Ovary (tissue), 9 donors: Measurements from ENCODE around the gene KRT71. TPM values are rescaled to one million over a fixed set of nuclear protein-coding genes. Genes with fewer than 3 reads are reported as not detected.

Experiments used
- DNase-seq, 5 donors: peaks; one replicate each; pipeline ENCODE4 v3.0.0-alpha.2; 2019 to 2020
- H3K27ac ChIP-seq, 2 donors: fragments of 200-600 bp; one replicate each; pipeline versions ENCODE4 v1.5.1 to v1.8.0; 2019 to 2022
- H3K27me3 ChIP-seq: fragments of 200-600 bp; one replicate; pipeline ENCODE4 v1.8.0; 2022
- H3K36me3 ChIP-seq: fragments of 200-600 bp; sonication (generic); one replicate; pipeline ENCODE4 v1.5.1; 2019
- H3K4me1 ChIP-seq: one replicate; pipeline ENCODE4 v1.8.1; 2013; ENCODE audit warnings: mild to moderate bottlenecking, moderate library complexity; ENCODE audit not compliant: insufficient read depth
- H3K4me3 ChIP-seq: fragments of 200-600 bp; sonication (generic); one replicate; pipeline ENCODE4 v1.5.1; 2017
- H3K9me3 ChIP-seq, 2 donors: fragments of 200-600 bp in 1 of 2; sonication (generic) in 1 of 2; one replicate each; pipeline versions ENCODE4 v1.5.1 to v1.8.1; 2013 to 2019; ENCODE audit warnings: mild to moderate bottlenecking in 1 of 2, moderate library complexity in 1 of 2
- CTCF ChIP-seq, 3 donors: fragments of 450-650 bp in 2 of 3; fragments of 200-600 bp in 1 of 3; IDR thresholded peaks; one replicate each; pipeline versions ENCODE4 v1.5.1 to v1.8.0; 2016 to 2022; ENCODE audit warnings: antibody characterized with exemption in 3 of 3, mild to moderate bottlenecking in 1 of 3
- EP300 ChIP-seq: sonication (generic); formaldehyde crosslinking; IDR thresholded peaks from one replicate; pipeline ENCODE4 v1.6.1; 2017; ENCODE audit warnings: antibody characterized with exemption
- POLR2A ChIP-seq: fragments of 450-650 bp; IDR thresholded peaks from one replicate; pipeline ENCODE4 v1.6.1; 2017; ENCODE audit warnings: antibody characterized with exemption, mild to moderate bottlenecking, moderate library complexity
- WGBS, 3 donors: extraction: QIAGEN DNeasy Blood & Tissue Kit in 1 of 3; methylation state at CpG; one replicate each; pipeline versions ENCODE4 v1.1.5 to v1.1.7; 2013 to 2017; 5-methylcytosine and 5-hydroxymethylcytosine counted together
- intact Hi-C, 4 donors: fragments of 100-400 bp; cut with DNase I; formaldehyde crosslinking; loops; one replicate each; pipeline versions ENCODE4 v1.11.0 to v1.15.1; 2022 to 2023
- polyA plus RNA-seq, 2 donors: library from polyadenylated mRNA; stranded (reverse); fragments of 200-250 nt in 1 of 2; fragments of 350-450 nt in 1 of 2; fragmentation: Illumina TruSeq in 1 of 2; extraction: RNeasy Lipid Tissue Mini Kit (QIAGEN cat#74804) in 1 of 2; gene quantifications; one replicate each; pipeline ENCODE4 v1.2.3, GENCODE V29; 2013 to 2014
- total RNA-seq, 7 donors: library from RNA; depleted of rRNA in 2 of 7; stranded (reverse); fragments of >200 nt in 2 of 7; fragmentation: NEBNext Ultra II Directional in 3 of 7; extraction: Animal tissue kit (Norgen Biotek cat#: 25700) in 3 of 7; gene quantifications; one replicate each; pipeline versions ENCODE4 v1.1.0 to v1.2.4, GENCODE V29; 2016 to 2023
- donor health status: DM: no; HTN: no; CAD: no; lungs with moderate emphysema.
- donor health status: DM: no; HTN: no; CAD: no.
- donor health status: Bipolar disorder and iron deficiency.
- donor health status: DM: yes; HTN: yes; CAD: no.
- donor health status: DM: no; HTN: no; CAD: no.
- donor health status: DM: yes; HTN: yes; CAD: no.

The KRT71 gene
- total and polyA plus RNA-seq, 9 donors, result not detected

GRCh38 chr12:52555577-52555976 lies 2.6 kb upstream of the KRT71 start:
- H3K27ac ChIP-seq, result no peak overlapping the region
- no peak for TF ChIP-seq POLR2A
- TF ChIP-seq EP300, result no peak
- no peak for TF ChIP-seq CTCF (IDR thresholded peaks at IDR 0.05)
- intact Hi-C loops, result no loop called here
- DNase-seq, result no peak
- no peaks in the 10 kb centered on the region for H3K4me1 ChIP-seq
- H3K27me3 ChIP-seq, result no peaks in the 10 kb centered on the region
- H3K9me3 ChIP-seq, result no peaks in the 10 kb centered on the region
- H3K36me3 ChIP-seq, result no peaks in the 10 kb centered on the region
- no peak overlapping the region for H3K4me3 ChIP-seq
- 74 to 80% (median 74%) methylated on average over 6 of the region's 6 CpGs for WGBS, 3 donors

GRCh38 chr12:52552055-52552454 lies 890 bp downstream of the KRT71 start:
- no peak for DNase-seq
- no peaks in the 10 kb centered on the region for H3K9me3 ChIP-seq
- H3K27ac ChIP-seq, result no peak overlapping the region
- intact Hi-C loops, result no loop called here
- no peaks in the 10 kb centered on the region for H3K27me3 ChIP-seq
- no peaks in the 10 kb centered on the region for H3K36me3 ChIP-seq
- 69 to 75% (median 72%) methylated on average over 5 of the region's 5 CpGs for WGBS, 3 donors
- H3K4me3 ChIP-seq, result no peak overlapping the region
- no peaks in the 10 kb centered on the region for H3K4me1 ChIP-seq
- TF ChIP-seq EP300 (no peak), POLR2A (no peak), CTCF (IDR thresholded peaks at IDR 0.05) (no peak)

GRCh38 chr12:52551216-52551865 lies 1.6 kb downstream of the KRT71 start:
- DNase-seq, result no peak
- Histone ChIP-seq H3K36me3 (no peaks in the 10 kb centered on the region), H3K9me3 (no peaks in the 10 kb centered on the region), H3K4me1 (no peaks in the 10 kb centered on the region), H3K27ac (no peak overlapping the region), H3K27me3 (no peaks in the 10 kb centered on the region), H3K4me3 (no peak overlapping the region)
- no peak for TF ChIP-seq POLR2A
- no peak for TF ChIP-seq EP300
- no peak for TF ChIP-seq CTCF (IDR thresholded peaks at IDR 0.05)
- WGBS, 3 donors, result 30 to 49% (median 37%) methylated on average over 6 of the region's 6 CpGs
- intact Hi-C loops, result no loop called here

GRCh38 chr12:52546126-52546525 lies 6.8 kb downstream of the KRT71 start:
- DNase-seq, result no peak
- H3K9me3 ChIP-seq, result no peaks in the 10 kb centered on the region
- no peaks in the 10 kb centered on the region for H3K36me3 ChIP-seq
- H3K4me3 ChIP-seq, result no peak overlapping the region
- H3K4me1 ChIP-seq, result no peaks in the 10 kb centered on the region
- H3K27ac ChIP-seq, result no peak overlapping the region
- TF ChIP-seq POLR2A (no peak), CTCF (IDR thresholded peaks at IDR 0.05) (no peak), EP300 (no peak)
- no peaks in the 10 kb centered on the region for H3K27me3 ChIP-seq
- intact Hi-C loops, result no loop called here
- WGBS, 3 donors, result 83 to 88% (median 85%) methylated on average over 15 of the region's 15 CpGs
